Neural cell (in vitro differentiated cells): Measurements from ENCODE around the gene IDS. TPM values are rescaled to one million over a fixed set of nuclear protein-coding genes. Genes with fewer than 3 reads are reported as not detected.
"Not testable (repeated sequence)": the region's sequence is repeated elsewhere in the genome, so short reads cannot be mapped to it uniquely, and the experiment has no call there.

ENCODE experiments used
- H2AFZ ChIP-seq: fragments of 200-600, 300-800 bp; sonication (generic), shearing (Covaris generic); 2 replicates; pipeline ENCODE4 v1.6.0; 2014; ENCODE audit warnings: low read depth, mild to moderate bottlenecking, antibody characterized with exemption, low read length, moderate library complexity
- H3F3A ChIP-seq: fragments of 200-600 bp; shearing (Covaris generic); 2 replicates; pipeline ENCODE4 v1.6.1; 2016; ENCODE audit warnings: mild to moderate bottlenecking, moderate library complexity, mixed read lengths, antibody characterized with exemption, low read length; ENCODE audit not compliant: insufficient read depth, poor library complexity, severe bottlenecking
- H3K27ac ChIP-seq: fragments of 200-600, 300-800 bp; sonication (generic), shearing (Covaris generic); 2 replicates; pipeline ENCODE4 v1.5.1; 2014; ENCODE audit warnings: mild to moderate bottlenecking, low read length, moderate library complexity
- H3K27me3 ChIP-seq: fragments of 300-800, 200-600 bp; sonication (generic), shearing (Covaris generic); 2 replicates; pipeline ENCODE4 v1.6.0; 2014; ENCODE audit warnings: mild to moderate bottlenecking, low read depth, low read length, moderate library complexity; ENCODE audit not compliant: insufficient read depth
- H3K36me3 ChIP-seq: fragments of 300-800, 200-600 bp; sonication (generic), shearing (Covaris generic); 2 replicates; pipeline ENCODE4 v1.5.1; 2014; ENCODE audit warnings: mild to moderate bottlenecking, antibody characterized with exemption, low read length, moderate library complexity; ENCODE audit not compliant: insufficient read depth
- H3K4me2 ChIP-seq: fragments of 300-800, 200-600 bp; sonication (generic), shearing (Covaris generic); 2 replicates; pipeline ENCODE4 v1.6.0; 2014; ENCODE audit warnings: mild to moderate bottlenecking, low read length
- H3K4me3 ChIP-seq: fragments of 300-800, 200-600 bp; sonication (generic), shearing (Covaris generic); 2 replicates; pipeline ENCODE4 v1.5.1; 2014; ENCODE audit warnings: mild to moderate bottlenecking, low read length, moderate library complexity
- H3K79me2 ChIP-seq: fragments of 200-600 bp; shearing (Covaris generic); replicated peaks from 2 replicates; pipeline ENCODE4 v1.6.0; 2014; ENCODE audit warnings: mild to moderate bottlenecking, low read length, moderate library complexity; ENCODE audit not compliant: insufficient read depth
- H3K9ac ChIP-seq: fragments of 300-800, 200-600 bp; sonication (generic), shearing (Covaris generic); 2 replicates; pipeline ENCODE4 v1.6.1; 2016; ENCODE audit warnings: mild to moderate bottlenecking, low read length, mixed read lengths
- H3K9me2 ChIP-seq: fragments of 200-600 bp; shearing (Covaris generic); 2 replicates; pipeline ENCODE4 v1.6.1; 2016; ENCODE audit warnings: mild to moderate bottlenecking, low read length, mixed read lengths; ENCODE audit not compliant: insufficient read depth
- H3K9me3 ChIP-seq: fragments of 200-600, 300-800 bp; sonication (generic), shearing (Covaris generic); 2 replicates; pipeline ENCODE4 v1.6.1; 2016; ENCODE audit warnings: mild to moderate bottlenecking, mixed run types, low read length, moderate library complexity, mixed read lengths
- H4K20me1 ChIP-seq: fragments of 200-600 bp; shearing (Covaris generic); 2 replicates; pipeline ENCODE4 v1.6.1; 2016; ENCODE audit warnings: mild to moderate bottlenecking, mixed run types; ENCODE audit not compliant: insufficient read depth
- CTCF ChIP-seq: fragments of 450-650 bp; IDR thresholded peaks from 2 replicates; pipeline ENCODE4 v1.5.1; 2014; ENCODE audit warnings: antibody characterized with exemption, mild to moderate bottlenecking, moderate library complexity; ENCODE audit not compliant: poor library complexity, severe bottlenecking
- EP300 ChIP-seq: fragments of 450-650 bp; conservative IDR thresholded peaks from 2 replicates; pipeline ENCODE4 v1.6.1; 2014; ENCODE audit warnings: antibody characterized with exemption, mild to moderate bottlenecking, moderate library complexity; ENCODE audit not compliant: poor library complexity, severe bottlenecking
- EZH2 ChIP-seq: fragments of 200-600, 300-800 bp; shearing (Covaris generic), sonication (generic); IDR thresholded peaks from 2 replicates; pipeline ENCODE4 v1.6.1; 2014; ENCODE audit warnings: antibody characterized with exemption, low read length, borderline replicate concordance, mild to moderate bottlenecking; ENCODE audit not compliant: insufficient read depth, poor library complexity, severe bottlenecking
- MXI1 ChIP-seq: fragments of 450-650 bp; conservative IDR thresholded peaks from 2 replicates; pipeline ENCODE4 v1.6.1; 2014; ENCODE audit warnings: antibody characterized with exemption, mild to moderate bottlenecking; ENCODE audit not compliant: poor library complexity, severe bottlenecking
- POLR2AphosphoS5 ChIP-seq: IDR thresholded peaks from 2 replicates; pipeline ENCODE4 v1.6.1; 2012
- RAD21 ChIP-seq: fragments of 450-650 bp; conservative IDR thresholded peaks from 2 replicates; pipeline ENCODE4 v1.6.1; 2014; ENCODE audit warnings: antibody characterized with exemption, mild to moderate bottlenecking, moderate library complexity
- REST ChIP-seq: IDR thresholded peaks from 2 replicates; pipeline ENCODE4 v1.6.1; 2012; ENCODE audit warnings: borderline replicate concordance
- SMC3 ChIP-seq: fragments of 450-650 bp; conservative IDR thresholded peaks from 2 replicates; pipeline ENCODE4 v1.6.1; 2014; ENCODE audit warnings: antibody characterized with exemption, mild to moderate bottlenecking, moderate library complexity; ENCODE audit not compliant: poor library complexity
- TAF1 ChIP-seq: IDR thresholded peaks from 2 replicates; pipeline ENCODE4 v1.6.1; 2012; ENCODE audit warnings: low read depth
- polyA plus RNA-seq: library from polyadenylated mRNA; depleted of rRNA; stranded (reverse); fragments of >200 nt; gene quantifications from 2 replicates; pipeline ENCODE4 v1.2.3, GENCODE V29; 2014

IDS gene
- polyA plus RNA-seq, 1 donor from 2014 or later = 52.0 TPM

GRCh38 chrX:149547782-149548181, 42.7 kb upstream of the IDS start:
- H3K79me2 ChIP-seq, H3K9me3 ChIP-seq, H4K20me1 ChIP-seq, H3K4me2 ChIP-seq, H3K9ac ChIP-seq, H3K4me3 ChIP-seq, H3K9me2 ChIP-seq, H3K27me3 ChIP-seq, H3K27ac ChIP-seq, H3F3A ChIP-seq, H3K36me3 ChIP-seq, H2AFZ ChIP-seq: not testable (repeated sequence)

DNA sequence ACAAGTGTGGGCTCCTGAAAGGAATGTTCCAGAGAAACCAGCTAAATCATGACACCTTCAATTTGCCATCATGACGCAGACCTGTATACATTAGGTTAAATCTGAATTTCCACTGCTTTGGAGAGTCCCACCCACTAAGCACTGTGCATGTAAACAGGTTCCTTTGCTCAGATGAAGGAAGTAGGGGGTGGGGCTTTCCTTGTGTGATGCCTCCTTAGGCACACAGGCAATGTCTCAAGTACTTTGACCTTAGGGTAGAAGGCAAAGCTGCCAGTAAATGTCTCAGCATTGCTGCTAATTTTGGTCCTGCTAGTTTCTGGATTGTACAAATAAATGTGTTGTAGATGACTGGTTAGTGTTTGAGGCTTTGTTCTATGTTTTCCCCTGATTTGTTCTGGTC, 41.9 kb upstream of the IDS start:
- H3K27ac ChIP-seq, H3K36me3 ChIP-seq: not testable (repeated sequence)

DNA sequence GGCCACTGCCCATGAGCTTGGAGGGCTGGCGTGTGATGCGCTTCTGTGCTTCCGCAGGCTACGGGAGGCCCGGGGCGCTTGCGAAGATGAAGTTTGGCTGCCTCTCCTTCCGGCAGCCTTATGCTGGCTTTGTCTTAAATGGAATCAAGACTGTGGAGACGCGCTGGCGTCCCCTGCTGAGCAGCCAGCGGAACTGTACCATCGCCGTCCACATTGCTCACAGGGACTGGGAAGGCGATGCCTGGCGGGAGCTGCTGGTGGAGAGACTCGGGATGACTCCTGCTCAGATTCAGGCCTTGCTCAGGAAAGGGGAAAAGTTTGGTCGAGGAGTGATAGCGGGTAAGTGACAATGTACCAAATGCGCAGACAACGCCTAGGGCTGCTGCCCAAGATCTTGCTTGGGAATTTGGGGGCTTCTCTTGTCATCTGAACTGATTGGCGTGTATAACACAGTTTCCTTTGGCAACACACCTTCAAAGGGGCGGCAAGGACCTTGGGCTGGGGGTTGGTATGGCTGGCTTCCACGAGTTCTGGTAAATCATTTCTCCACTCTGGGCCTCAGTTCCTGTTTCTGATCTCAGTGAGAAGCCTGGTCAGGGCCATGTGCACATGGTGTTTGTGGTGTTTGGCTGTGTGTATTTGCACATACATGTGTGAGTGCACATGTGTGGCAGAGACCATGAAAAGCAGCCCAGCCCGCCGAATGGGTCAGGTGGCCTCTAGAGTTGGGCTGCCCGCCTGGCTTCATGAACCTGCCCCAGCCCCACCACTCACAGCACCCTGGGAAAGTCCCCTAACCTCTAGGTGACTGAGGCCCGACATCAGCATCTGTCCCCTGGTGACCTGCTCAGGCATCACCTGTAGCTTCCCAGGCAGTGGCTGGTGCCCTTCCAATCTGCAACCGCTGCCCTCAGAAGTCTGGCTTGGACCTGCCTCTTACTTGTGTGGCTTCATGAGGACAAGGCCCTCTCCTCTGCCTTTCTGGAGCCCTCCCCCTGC, 40.7 kb upstream of the IDS start:
- H2AFZ ChIP-seq, H3K9me3 ChIP-seq, H3K9me2 ChIP-seq, H3K4me2 ChIP-seq, H3K36me3 ChIP-seq, H3K9ac ChIP-seq, H3K27ac ChIP-seq, H4K20me1 ChIP-seq, H3K27me3 ChIP-seq, H3F3A ChIP-seq, H3K4me3 ChIP-seq, H3K79me2 ChIP-seq: not testable (repeated sequence)

More for the DNA sequence above, 41.9 kb upstream of the IDS start:
- H3K9me3 ChIP-seq, H4K20me1 ChIP-seq, H3K4me2 ChIP-seq, H3F3A ChIP-seq, H3K9me2 ChIP-seq, H2AFZ ChIP-seq, H3K27me3 ChIP-seq, H3K4me3 ChIP-seq, H3K79me2 ChIP-seq, H3K9ac ChIP-seq: not testable (repeated sequence)

DNA sequence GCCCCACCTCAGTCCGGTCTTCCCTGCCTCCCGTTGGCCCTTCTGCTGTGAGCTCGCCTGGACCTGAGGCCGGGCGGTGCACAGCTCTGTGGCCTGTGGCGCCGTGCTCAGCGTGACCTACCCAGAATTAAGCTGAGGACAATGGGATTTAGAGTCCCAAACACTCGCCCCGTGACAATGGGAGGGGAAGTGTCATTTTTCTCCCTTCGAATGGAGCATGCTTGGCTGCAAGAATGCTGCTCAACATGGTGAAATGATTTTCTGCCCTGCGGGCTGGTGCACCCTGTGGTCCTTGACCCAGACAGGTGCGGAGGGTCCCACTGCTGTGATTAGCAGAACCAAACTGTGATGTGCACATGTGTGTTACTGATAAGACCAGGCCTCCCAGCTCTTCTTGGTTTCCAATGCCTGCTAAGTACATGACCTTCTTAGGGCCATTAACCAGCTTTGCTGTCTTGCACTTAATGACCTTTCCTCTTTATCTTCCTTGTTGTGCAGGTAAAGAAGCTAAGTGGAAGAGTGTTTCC, 36.5 kb upstream of the IDS start:
- Histone ChIP-seq H3F3A (no peaks in the 10 kb centered on the region), H3K4me2 (peak overlapping the region; percentile 59), H3K36me3 (no peaks in the 10 kb centered on the region), H3K4me3 (peak overlapping the region; percentile 86), H3K79me2 (no peaks in the 10 kb centered on the region), H3K27ac (peak overlapping the region; percentile 92), H3K9me3 (no peaks in the 10 kb centered on the region), H3K9ac (peak overlapping the region; percentile 79), H3K27me3 (no peaks in the 10 kb centered on the region), H4K20me1 (no peaks in the 10 kb centered on the region), H2AFZ (no peak overlapping the region), H3K9me2 (no peaks in the 10 kb centered on the region)
- TF ChIP-seq EP300 = no peak
- TF ChIP-seq REST = no peak
- no peak for TF ChIP-seq EZH2
- TF ChIP-seq TAF1 = no peak
- TF ChIP-seq CTCF = no peak
- no peak for TF ChIP-seq SMC3
- TF ChIP-seq POLR2AphosphoS5 = no peak
- no peak for TF ChIP-seq RAD21
- no peak for TF ChIP-seq MXI1
